ENCODE results near the gene PTH1R. TPM values are rescaled to one million over a fixed set of nuclear protein-coding genes. Genes with fewer than 3 reads are reported as not detected.

PTH1R gene
- total and polyA plus RNA-seq, 11 donors: 2.1 to 23.4 (median 6.5) TPM

GRCh38 chr3:46928282-46928681 lies 50.8 kb downstream of the PTH1R start:
- WGBS, 4 donors: 46 to 67% (median 54%) methylated on average over 1 of the region's 1 CpG
- Histone ChIP-seq H3K4me3 (no peak overlapping the region), H3K36me3 (peaks cover 0 to 39% (median 24%) of the 10 kb centered on the region in 9 donors), H3K9me3 (no peaks in the 10 kb centered on the region), H3K27me3 (no peaks in the 10 kb centered on the region), H3K4me1 (peaks cover 23 to 100% (median 94%) of the 10 kb centered on the region in 12 donors), H3K27ac (peak overlapping the region in 6 of 12 donors; percentile 82 to 94 (median 88))
- TF ChIP-seq POLR2A (IDR thresholded peaks at IDR 0.05): no peak
- TF ChIP-seq, protein P1, sequence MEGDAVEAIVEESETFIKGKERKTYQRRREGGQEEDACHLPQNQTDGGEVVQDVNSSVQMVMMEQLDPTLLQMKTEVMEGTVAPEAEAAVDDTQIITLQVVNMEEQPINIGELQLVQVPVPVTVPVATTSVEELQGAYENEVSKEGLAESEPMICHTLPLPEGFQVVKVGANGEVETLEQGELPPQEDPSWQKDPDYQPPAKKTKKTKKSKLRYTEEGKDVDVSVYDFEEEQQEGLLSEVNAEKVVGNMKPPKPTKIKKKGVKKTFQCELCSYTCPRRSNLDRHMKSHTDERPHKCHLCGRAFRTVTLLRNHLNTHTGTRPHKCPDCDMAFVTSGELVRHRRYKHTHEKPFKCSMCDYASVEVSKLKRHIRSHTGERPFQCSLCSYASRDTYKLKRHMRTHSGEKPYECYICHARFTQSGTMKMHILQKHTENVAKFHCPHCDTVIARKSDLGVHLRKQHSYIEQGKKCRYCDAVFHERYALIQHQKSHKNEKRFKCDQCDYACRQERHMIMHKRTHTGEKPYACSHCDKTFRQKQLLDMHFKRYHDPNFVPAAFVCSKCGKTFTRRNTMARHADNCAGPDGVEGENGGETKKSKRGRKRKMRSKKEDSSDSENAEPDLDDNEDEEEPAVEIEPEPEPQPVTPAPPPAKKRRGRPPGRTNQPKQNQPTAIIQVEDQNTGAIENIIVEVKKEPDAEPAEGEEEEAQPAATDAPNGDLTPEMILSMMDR (IDR thresholded peaks at IDR 0.05): no peak
- DNase-seq: no peak
- intact Hi-C loops (cut with DNase I): loop anchor here in 5 of 10 donors (2.0 to 10.0 kb wide), 3 partner anchors 49 to 397 kb away; partner anchors contain the start of genes NBEAL2 (in 3 of the 5) and CCDC12 (in 2 of the 5)
- no peak for ATAC-seq

- intact Hi-C loops (cut with DNase I): loop anchor here in 5 of 10 donors (2.0 to 10.0 kb wide), 3 partner anchors 48 to 395 kb away; partner anchors contain the start of genes NBEAL2 (in 3 of the 5) and CCDC12 (in 2 of the 5)
- Histone ChIP-seq H3K4me1 (peaks cover 29 to 100% (median 97%) of the 10 kb centered on the region in 12 donors), H3K9me3 (no peaks in the 10 kb centered on the region), H3K27me3 (no peaks in the 10 kb centered on the region), H3K27ac (peak overlapping the region; percentile 34 to 94 (median 85)), H3K4me3 (no peak overlapping the region), H3K36me3 (peaks cover 0 to 30% (median 13%) of the 10 kb centered on the region in 9 donors)
- WGBS, 4 donors: 46 to 73% (median 53%) methylated on average over 2 of the region's 2 CpGs
- DNase-seq: peak in 4 of 5 donors; percentile 75 to 90 (median 83)
- ATAC-seq: peak; percentile 74 to 82 (median 78)
- TF ChIP-seq, protein P1 (IDR thresholded peaks at IDR 0.05): no peak
- TF ChIP-seq POLR2A (IDR thresholded peaks at IDR 0.05): no peak
Measured at GRCh38 chr3:46929324-46929723, 51.8 kb downstream of the PTH1R start.

- Histone ChIP-seq H3K9me3 (no peaks in the 10 kb centered on the region), H3K36me3 (peaks cover 0 to 19% (median 3%) of the 10 kb centered on the region in 9 donors), H3K27ac (peak overlapping the region; percentile 44 to 94 (median 85)), H3K4me3 (no peak overlapping the region), H3K27me3 (no peaks in the 10 kb centered on the region), H3K4me1 (peaks cover 26 to 100% (median 97%) of the 10 kb centered on the region in 12 donors)
- no peak for ATAC-seq
- 56 to 70% (median 64%) methylated on average over 9 of the region's 9 CpGs for WGBS, 4 donors
- intact Hi-C loops (cut with DNase I): loop anchor here in 3 of 10 donors (2.0 to 5.0 kb wide), 2 partner anchors 46 to 47 kb away; partner anchors contain the start of genes CCDC12 (in 3 of the 3) and NBEAL2 (in 2 of the 3)
- no peak for TF ChIP-seq POLR2A (IDR thresholded peaks at IDR 0.05)
- DNase-seq: no peak
Measured at GRCh38 chr3:46930166-46930944, 52.8 kb downstream of the PTH1R start.

DNA sequence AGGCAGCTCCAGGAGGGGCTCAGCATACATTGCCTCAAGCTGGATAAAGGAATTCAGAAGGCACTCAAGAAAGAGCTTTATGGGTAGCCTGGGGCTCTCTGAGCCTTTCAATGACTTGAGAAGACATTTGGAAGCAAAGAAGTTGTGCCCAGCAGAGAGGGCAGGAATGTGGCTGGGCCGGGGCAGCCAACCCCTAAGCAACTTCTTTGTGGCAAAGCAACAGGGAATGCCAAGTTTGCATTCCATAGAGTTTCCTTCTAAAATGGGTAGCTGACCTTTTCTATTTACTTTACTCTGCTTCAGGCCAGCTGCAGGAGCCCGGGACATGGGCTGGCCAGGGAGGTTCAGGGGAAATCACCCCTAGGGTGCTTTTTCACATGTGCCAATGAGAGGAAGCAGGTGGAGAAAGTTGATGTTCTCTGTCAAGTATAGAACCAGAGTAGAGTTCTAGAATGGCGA lies 53.5 kb downstream of the PTH1R start:
- no peaks in the 10 kb centered on the region for H3K27me3 ChIP-seq
- H3K4me3 ChIP-seq: no peak overlapping the region
- ATAC-seq (no peak), DNase-seq (no peak)
- peaks cover 0 to 16% (median 1%) of the 10 kb centered on the region in 9 donors for H3K36me3 ChIP-seq
- intact Hi-C loops (cut with DNase I): loop anchor here in 3 of 10 donors (2.0 to 5.0 kb wide), 2 partner anchors 46 kb away; partner anchors contain the start of genes CCDC12 (in 3 of the 3) and NBEAL2 (in 2 of the 3)
- TF ChIP-seq, protein P1 (IDR thresholded peaks at IDR 0.05): no peak
- no peak for TF ChIP-seq POLR2A (IDR thresholded peaks at IDR 0.05)
- H3K4me1 ChIP-seq: peaks cover 26 to 100% (median 98%) of the 10 kb centered on the region in 12 donors
- H3K9me3 ChIP-seq: no peaks in the 10 kb centered on the region
- WGBS, 4 donors: 64 to 79% (median 68%) methylated on average over 3 of the region's 3 CpGs
- H3K27ac ChIP-seq: peak overlapping the region; percentile 44 to 94 (median 85)

Measured in heart left ventricle (tissue), 16 donors.